GM21367 (cell line): ENCODE measurements around the gene FBXO33.
"Not testable (repeated sequence)": the region's sequence is repeated elsewhere in the genome, so short reads cannot be mapped to it uniquely, and the experiment has no call there.

Source experiments
- ATAC-seq: cut with Tn5 transposase; IDR thresholded peaks from one replicate; pipeline ENCODE4 v1.9.1; 2021; ENCODE audit not compliant: unreplicated experiment

The FBXO33 gene

DNA sequence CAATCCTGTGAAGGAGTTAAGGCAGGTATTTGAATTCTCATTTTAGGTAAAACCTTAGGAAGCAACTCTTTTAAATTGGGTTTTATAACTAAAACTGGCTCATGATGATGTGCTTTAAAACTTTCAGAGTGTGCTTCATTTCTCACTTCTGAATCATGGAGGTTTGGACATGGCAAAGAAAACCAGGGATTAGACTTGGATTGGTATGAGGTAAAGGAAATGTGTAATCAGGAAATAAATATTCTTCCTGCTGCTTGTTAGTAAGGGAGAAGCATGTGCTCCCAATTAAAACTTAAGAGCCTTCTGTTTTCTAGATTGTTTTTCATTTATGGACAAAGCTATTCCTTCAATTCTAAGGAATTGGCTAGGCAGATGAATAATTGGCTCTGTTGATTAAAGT is 57.4 kb downstream of the FBXO33 start:
- no peak for ATAC-seq

DNA sequence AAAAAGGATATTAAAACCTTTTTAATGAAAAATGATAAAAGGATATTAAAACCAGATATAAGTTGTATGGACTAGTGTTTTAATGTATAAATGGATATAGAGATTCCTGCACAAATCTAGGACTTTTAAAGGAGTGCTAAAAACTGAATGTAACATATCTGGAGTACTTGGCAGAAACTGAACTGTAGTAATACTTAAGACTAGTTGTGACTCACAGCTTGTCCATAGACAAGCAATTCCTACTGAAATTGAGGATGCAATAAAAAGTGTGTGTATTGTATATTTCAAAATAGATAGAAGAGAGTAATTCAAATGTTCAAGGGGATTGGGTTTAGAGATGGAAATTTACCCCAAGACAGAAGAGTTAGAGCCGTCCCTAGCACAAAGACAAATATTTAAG is 59.6 kb downstream of the FBXO33 start:
- ATAC-seq: no peak

DNA sequence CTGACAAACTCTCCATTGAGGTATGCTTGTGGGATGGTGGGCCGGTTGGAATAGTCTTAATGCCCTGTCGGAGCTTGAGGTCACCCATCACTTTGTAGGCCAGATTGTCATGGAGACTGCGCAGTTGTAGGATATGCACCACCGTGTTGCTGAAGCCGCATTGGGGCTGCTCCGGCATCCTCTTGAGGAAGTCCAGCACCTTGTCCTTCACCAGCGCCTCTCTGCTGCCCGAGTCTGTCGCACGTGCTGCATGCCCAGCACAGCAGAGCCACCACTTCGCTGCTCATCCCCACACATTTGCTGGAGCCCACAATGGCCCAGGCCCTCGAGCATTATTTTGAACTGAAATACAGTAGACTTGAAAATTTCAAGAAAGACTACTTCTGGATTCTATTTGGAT is 61.8 kb downstream of the FBXO33 start:
- no peak for ATAC-seq

DNA sequence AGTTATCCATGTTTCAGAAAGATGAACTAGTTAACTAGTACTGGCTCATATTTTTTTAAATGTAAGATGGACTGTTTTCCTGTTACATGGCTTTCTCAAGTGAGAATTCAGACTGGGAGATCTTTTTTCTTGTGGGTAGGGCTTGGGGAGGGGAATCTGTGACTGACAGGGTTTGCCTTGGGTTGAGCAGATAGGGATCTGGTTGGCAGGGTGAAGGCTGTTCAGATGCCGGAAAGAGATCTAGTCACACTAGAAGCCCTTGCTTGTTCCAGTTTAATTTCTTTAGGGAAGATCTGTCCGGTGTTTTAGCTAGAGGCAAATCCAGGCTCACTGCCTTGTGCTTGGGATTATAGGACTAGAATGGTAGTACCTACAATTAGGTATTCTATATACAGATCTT is 63.2 kb downstream of the FBXO33 start:
- no peak for ATAC-seq

DNA sequence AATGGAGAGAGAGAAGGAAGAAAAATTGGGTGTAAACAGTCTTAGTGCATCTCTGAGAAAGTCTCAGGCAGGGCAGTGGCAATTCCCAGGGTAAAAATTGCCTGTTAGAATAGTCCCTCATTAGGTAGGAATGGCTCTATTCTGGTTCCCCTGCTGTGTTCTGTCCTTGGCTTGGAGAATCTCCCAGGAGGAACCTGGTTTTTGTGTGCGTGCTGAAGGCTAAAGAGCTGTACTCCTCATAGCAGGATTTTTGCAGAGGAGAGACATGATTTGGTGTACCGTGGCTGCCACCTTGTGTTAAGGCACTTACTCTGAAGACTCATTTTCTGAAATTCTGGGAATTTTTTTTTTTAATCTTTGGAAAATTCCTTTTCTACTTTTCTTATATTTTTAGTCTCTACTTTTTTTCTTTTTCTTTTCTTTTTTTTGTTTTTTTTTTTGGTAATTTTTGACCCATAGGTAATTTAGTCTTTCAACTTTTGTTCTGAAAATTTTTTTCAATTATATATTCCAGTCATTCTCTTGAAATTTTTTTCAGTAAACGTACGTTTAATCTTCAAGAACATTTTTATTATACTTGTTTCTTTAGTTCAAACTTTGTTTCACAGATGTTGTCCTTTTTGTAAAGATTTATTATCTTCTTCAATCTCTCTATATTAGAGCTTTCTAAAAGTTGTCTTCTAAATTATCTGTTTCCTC is 63.8 kb downstream of the FBXO33 start:
- ATAC-seq: no peak

DNA sequence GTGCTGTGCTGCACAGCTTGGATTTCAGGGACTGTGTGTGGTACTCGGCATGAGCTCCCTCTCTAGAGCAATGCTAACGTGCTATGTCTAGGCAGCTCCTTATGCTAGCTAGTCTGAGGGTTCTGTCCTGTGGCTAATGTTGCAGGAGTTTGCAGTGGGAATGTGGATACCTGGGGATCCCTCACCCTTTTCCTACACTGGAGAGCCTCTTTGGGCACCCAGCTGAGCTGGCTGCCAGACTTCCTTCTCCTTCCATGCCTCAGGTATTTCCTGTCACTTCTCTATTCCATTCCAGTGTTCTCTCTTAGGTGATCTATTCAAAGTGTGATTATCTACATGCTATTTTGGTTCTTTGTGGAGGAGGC is 64.9 kb downstream of the FBXO33 start:
- no peak for ATAC-seq

DNA sequence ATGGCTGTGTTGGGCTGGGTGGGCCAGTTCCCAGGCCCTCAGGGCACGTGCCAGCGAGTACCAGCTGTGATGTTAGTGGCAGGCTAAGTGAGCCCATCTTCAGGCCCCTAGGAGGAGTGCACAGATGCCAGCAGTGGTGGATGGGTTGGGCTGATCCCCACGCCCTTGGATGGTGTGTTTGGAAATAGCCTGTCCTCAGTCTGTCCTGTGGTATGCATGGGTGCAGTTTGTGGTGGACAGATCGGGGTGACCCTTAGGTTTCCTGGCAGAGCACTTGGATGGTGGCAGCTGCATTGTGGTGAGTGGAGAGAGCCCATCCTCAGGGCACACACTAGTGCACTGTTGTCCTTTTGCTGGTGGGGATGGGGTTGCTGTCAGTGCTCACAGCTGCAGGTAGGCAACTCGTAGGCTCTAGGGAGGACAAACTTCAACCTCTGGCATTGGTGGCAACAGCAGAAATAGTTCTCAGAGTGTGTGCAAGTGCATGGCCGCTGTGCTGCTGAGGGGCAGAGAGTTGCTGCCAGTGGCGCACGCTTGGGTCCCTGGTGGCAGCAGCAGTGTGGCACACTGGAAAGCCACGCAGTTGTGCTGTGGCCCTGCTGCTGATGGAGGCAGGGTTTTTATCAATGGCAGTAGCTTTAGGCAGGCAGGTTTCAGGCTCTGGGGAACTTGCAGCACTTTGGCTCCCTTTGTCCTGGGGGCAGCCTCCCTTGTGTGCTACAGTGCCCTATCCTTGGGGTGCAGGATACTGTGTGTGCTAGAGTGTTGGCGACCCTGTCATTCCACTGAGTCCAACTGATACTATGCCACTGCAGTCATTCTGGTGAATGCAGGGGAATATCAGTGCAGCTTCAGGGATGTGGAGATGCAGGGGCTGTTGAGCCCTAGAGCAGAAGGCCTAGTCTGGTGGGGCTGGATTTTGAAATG is 65.5 kb downstream of the FBXO33 start:
- no peak for ATAC-seq

DNA sequence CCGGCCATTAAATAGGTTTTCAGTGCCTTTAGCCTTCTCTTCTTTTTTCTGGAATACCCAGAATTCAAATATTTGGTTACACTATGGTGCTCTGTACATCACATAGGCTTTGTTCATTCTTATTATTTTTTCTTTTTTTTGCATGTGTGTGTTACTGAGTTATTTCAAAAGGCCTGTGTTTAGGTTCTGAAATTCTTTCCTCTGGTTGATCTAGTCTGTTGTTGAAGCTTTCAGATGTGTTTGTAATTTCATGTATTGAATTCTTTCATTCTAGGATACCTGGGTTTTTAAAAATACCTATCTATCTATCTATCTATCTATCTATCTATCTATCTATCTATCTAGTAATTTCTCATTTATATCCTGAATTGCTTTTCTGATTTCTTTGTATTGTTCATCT is 66.9 kb downstream of the FBXO33 start:
- no peak for ATAC-seq

DNA sequence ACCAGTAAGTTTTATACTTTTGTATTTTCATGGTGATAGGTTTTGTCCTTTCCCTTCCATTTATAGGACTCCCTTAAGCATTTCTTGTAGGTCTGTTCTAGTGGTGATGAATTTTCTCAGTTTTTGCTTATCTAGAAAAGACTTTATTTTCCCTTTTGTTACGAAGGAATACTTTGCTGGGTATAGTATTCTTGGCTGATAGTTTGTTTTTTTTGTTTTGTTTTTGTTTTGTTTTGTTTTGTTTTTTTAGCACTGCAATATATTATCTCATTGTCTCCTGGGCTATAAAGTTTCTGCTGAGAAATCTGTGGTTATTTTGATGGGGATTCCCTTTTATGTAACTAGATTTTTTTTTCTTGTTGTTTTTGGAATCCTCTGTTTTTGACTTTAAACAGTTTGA is 67.7 kb downstream of the FBXO33 start:
- ATAC-seq: no peak

DNA sequence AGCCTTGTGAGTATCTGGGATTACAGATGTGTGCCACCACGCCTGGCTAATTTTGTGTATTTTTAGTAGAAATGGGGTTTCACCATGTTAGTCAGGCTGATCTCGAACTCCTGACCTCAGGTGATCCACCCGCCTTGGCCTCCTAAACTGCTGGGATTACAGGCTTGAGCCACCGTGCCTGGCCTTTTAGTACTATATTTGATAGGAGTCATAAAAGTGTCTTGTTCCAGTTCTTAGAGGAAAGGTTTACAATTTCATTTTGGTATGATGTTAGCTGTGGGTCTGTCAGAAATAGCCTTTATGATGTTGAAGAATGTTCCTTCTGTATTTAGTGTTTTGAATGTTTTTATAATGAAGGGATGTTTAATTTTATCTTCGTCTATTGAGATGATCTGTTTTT is 70.7 kb downstream of the FBXO33 start:
- not testable (repeated sequence) for ATAC-seq

DNA sequence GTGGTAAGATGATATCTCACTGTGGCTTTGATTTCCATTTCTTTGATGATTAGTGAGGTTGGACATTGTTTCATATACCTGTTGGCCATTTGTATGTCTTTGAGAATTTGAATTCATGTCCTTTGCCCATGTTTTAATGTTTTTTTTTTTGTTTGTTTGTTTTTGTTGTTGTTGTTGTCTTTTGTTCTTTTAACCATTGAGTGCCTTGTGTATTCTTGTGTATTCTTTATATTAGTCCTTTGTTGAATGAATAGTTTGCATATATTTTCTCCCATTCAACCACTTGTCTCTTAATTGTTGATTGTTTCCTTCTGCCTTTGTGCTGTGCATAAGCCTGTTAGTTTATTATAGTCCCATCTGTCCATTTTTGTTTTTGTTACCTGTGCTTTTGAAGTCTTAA is 71.9 kb downstream of the FBXO33 start:
- no peak for ATAC-seq

DNA sequence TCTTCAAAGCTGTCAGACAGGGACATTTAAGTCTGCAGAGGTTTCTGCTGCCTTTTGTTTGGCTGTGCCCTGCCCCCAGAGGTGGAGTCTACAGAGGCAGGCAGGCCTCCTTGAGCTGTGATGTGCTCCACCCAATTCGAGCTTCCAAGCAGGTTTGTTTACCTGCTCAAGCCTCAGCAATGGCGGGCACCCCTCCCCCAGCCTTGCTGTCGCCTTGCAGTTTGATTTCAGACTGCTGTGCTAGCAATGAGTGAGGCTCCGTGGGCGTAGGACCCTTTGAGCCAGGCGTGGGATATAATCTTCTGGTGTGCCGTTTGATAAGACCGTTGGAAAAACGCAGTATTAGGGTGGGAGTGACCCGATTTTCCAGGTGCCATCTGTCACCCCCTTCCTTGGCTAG is 73.2 kb downstream of the FBXO33 start:
- not testable (repeated sequence) for ATAC-seq

DNA sequence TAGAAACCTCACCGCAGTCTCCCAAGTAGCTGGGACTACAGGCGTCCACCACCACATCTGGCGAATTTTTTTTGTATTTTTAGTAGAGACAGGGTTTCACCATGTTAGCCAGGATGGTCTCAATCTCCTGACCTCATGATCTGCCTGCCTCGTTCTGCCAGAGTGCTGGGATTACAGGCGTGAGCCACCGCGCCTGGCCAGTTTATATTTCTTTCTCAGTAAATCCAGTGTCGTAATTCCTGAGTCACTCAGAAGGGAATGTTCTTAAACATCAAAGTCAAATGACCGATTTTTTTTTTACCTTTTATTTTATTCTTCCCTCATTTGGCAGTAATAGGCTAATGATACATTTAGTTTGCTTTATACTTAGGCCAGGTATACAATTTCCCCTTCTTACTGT is 80.5 kb downstream of the FBXO33 start:
- no peak for ATAC-seq

DNA sequence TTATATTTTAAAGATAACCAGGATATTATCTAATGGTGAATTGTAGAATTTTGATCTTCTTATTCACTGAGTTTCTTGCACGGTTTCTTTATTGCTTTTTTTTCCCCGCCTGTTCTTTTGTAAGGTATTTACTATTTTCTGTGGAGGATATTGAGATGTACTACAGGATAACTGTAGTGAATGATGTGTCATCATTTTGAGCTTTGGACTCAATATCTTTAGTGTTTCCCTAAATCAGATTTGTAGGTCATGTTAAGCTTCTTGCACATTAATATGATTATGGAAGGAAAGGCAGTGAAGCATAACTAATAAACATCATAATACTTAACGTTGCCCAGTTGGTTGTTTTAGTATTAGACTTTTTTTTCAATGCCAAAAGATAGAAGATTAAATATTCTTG is 81.4 kb downstream of the FBXO33 start:
- ATAC-seq: no peak
